K562 (cell line): ENCODE results near the gene BNIP5. TPM values are rescaled to one million over a fixed set of nuclear protein-coding genes. Genes with fewer than 3 reads are reported as not detected.

ENCODE experiments used
- ARID3A ChIP-seq: IDR thresholded peaks from 2 replicates; pipeline ENCODE4 v1.6.1; 2012; ENCODE audit warnings: low read depth, low read length, improper control_type of control experiment, borderline replicate concordance
- CBFA2T2 ChIP-seq: fragments of 450-650 bp; conservative IDR thresholded peaks from 2 replicates; pipeline ENCODE4 v1.6.1; 2017; ENCODE audit warnings: mild to moderate bottlenecking
- CBX2 ChIP-seq: fragments of 200-600 bp; sonication (generic); IDR thresholded peaks from one replicate; pipeline ENCODE4 v1.6.1; 2012; ENCODE audit warnings: mild to moderate bottlenecking, low read length, inconsistent platforms; ENCODE audit not compliant: insufficient read depth, poor library complexity, severe bottlenecking
- CXXC5 ChIP-seq: fragments of 250-450 bp; sonication (Bioruptor Pico); IDR thresholded peaks from 2 replicates; pipeline ENCODE4 v1.8.0; 2022; ENCODE audit warnings: inconsistent platforms, mild to moderate bottlenecking, moderate library complexity
- E2F5 ChIP-seq: sonication (generic); formaldehyde crosslinking; IDR thresholded peaks from 2 replicates; pipeline ENCODE4 v1.8.0; 2022; ENCODE audit warnings: mild to moderate bottlenecking, missing genetic modification reagents
- FOSL1 ChIP-seq: fragments of 200-800 bp; sonication (Bioruptor generic); conservative IDR thresholded peaks from 2 replicates; pipeline ENCODE4 v1.6.1; 2016; ENCODE audit warnings: missing genetic modification characterization, missing compliant biosample characterization
- FOXO4 ChIP-seq: fragments of 450-650 bp; formaldehyde crosslinking; IDR thresholded peaks from 2 replicates; pipeline ENCODE4 v1.4.0; 2020; ENCODE audit warnings: mild to moderate bottlenecking, moderate library complexity
- KLF1 ChIP-seq: fragments of 450-650 bp; IDR thresholded peaks from 2 replicates; pipeline ENCODE4 v1.6.1; 2016; ENCODE audit warnings: missing genetic modification characterization, missing compliant biosample characterization
- MCM2 ChIP-seq: fragments of 450-650 bp; IDR thresholded peaks from 2 replicates; pipeline ENCODE4 v1.6.1; 2017; ENCODE audit warnings: low read depth, mild to moderate bottlenecking
- MECOM ChIP-seq: fragments of 250-450 bp; sonication (Bioruptor Pico); IDR thresholded peaks from 2 replicates; pipeline ENCODE4 v1.8.0; 2022; ENCODE audit warnings: inconsistent platforms
- SMARCB1 ChIP-seq: IDR thresholded peaks from 2 replicates; pipeline ENCODE4 v1.6.1; 2011; ENCODE audit warnings: improper control_type of control experiment, low read depth; ENCODE audit not compliant: insufficient read length
- WHSC1 ChIP-seq: IDR thresholded peaks from one replicate; pipeline ENCODE4 v1.6.1; 2012; ENCODE audit warnings: low read length, control low read depth, inconsistent platforms
- ZBTB11 ChIP-seq, 3 experiments: fragments of 200-800 bp in 1 of 3; fragments of 250-450 bp in 1 of 3; fragments of 450-650 bp in 1 of 3; sonication (Bioruptor Pico) in 1 of 3; sonication (Bioruptor generic) in 1 of 3; formaldehyde crosslinking in 1 of 3; IDR thresholded peaks; 2 replicates each; pipeline versions ENCODE4 v1.6.1 to v1.8.0; 2016 to 2022; ENCODE audit warnings: mild to moderate bottlenecking in 2 of 3, missing genetic modification characterization in 2 of 3, missing compliant biosample characterization in 1 of 3, moderate library complexity in 1 of 3
- ZBTB7A ChIP-seq: IDR thresholded peaks from 2 replicates; pipeline ENCODE4 v1.6.1; 2011; ENCODE audit warnings: low read depth, mild to moderate bottlenecking, low read length, moderate library complexity, borderline replicate concordance; ENCODE audit not compliant: control insufficient read depth
- ZKSCAN8 ChIP-seq: fragments of 200-800 bp; sonication (Bioruptor generic); IDR thresholded peaks from 2 replicates; pipeline ENCODE4 v1.6.1; 2016; ENCODE audit warnings: missing genetic modification characterization, missing compliant biosample characterization
- ZNF133 ChIP-seq: fragments of 250-450 bp; sonication (Bioruptor Pico); IDR thresholded peaks from 2 replicates; pipeline ENCODE4 v1.4.0; 2020; ENCODE audit warnings: mild to moderate bottlenecking
- ZNF263 ChIP-seq: sonication (generic); formaldehyde crosslinking; IDR thresholded peaks from 2 replicates; pipeline ENCODE4 v1.8.0; 2022; ENCODE audit warnings: mild to moderate bottlenecking, missing genetic modification reagents, borderline replicate concordance
- ZNF436 ChIP-seq: fragments of 250-450, 450-650 bp; sonication (Bioruptor Pico); formaldehyde crosslinking; IDR thresholded peaks from 2 replicates; pipeline ENCODE4 v1.7.0; 2020; ENCODE audit warnings: mild to moderate bottlenecking
- polyA plus RNA-seq, 8 experiments: library from polyadenylated mRNA; depleted of rRNA in 4 of 8; stranded (reverse) in 5 of 8; unstranded in 3 of 8; fragments of >200 nt; fragmentation: Nextera tagmentation in 2 of 8; fragmentation: Illumina TruSeq in 1 of 8; extraction: Ambion mirVana in 2 of 8; extraction: Trizol in 1 of 8; gene quantifications; 2 replicates each; pipeline versions ENCODE4 v1.2.1 to v1.2.3, GENCODE V29; 2011 to 2014; ENCODE audit warnings: inconsistent platforms in 1 of 8, missing spikeins in 1 of 8
- total RNA-seq, 7 experiments: library from RNA; depleted of rRNA in 6 of 7; stranded (reverse); fragments of >200 nt in 6 of 7; fragmentation: Illumina TruSeq in 2 of 7; extraction: Trizol in 2 of 7; gene quantifications; 2 replicates each; pipeline versions ENCODE4 v1.2.1 to v1.2.3, GENCODE V29; 2011 to 2021; ENCODE audit warnings: low replicate concordance in 1 of 7

BNIP5 gene
- total and polyA plus RNA-seq, 9 of the 15 experiments (the other 6 are each of a cell fraction or from before 2014, with no cell fraction given) = not detected

- TF ChIP-seq ZBTB11 (CRISPR knock-in tag; IDR thresholded peaks at IDR 0.05) (no peak), ZNF133 (CRISPR knock-in tag) (no peak), WHSC1 (no peak), CBX2 (no peak), ZNF263 (CRISPR knock-in tag) (no peak), FOSL1 (tag) (peak; percentile 88), ARID3A (no peak), ZNF436 (CRISPR knock-in tag) (no peak), SMARCB1 (no peak), MCM2 (no peak), ZKSCAN8 (peak; percentile 57; the same call in 1 of the 2 replicates), FOXO4 (CRISPR knock-in tag) (no peak), CBFA2T2 (no peak), CXXC5 (CRISPR knock-in tag) (peak; percentile 40; the same call in 1 of the 2 replicates), E2F5 (CRISPR knock-in tag) (no peak), ZBTB7A (no peak), MECOM (CRISPR knock-in tag) (no peak), KLF1 (tag) (0 out of 2 replicates have a peak, but pooled peaks have one; percentile 19)
Observed at GRCh38 chr6:36290668-36291620, 45.7 kb downstream of the BNIP5 start (continued).
